H1 (cell line): ENCODE measurements around the gene MOB3B. TPM values are rescaled to one million over a fixed set of nuclear protein-coding genes. Genes with fewer than 3 reads are reported as not detected.

ENCODE experiments used
- CTCF ChIA-PET: fragments of 300-600 bp; sonication (Branson Sonifier 250); formaldehyde crosslinking; loops from one replicate; lab custom pipeline; 2021; ENCODE audit not compliant: partially characterized antibody; lab: Charles Lee
- POLR2A ChIA-PET: fragments of 300-600 bp; sonication (Branson Sonifier 250); formaldehyde crosslinking; loops from one replicate; lab custom pipeline; 2021; ENCODE audit warnings: inconsistent platforms; ENCODE audit not compliant: partially characterized antibody; lab: Charles Lee
- DNase-seq, 2 experiments: peaks; one replicate each; pipeline versions ENCODE4 v3.0.0 to v3.0.0-alpha.2; 2010 to 2022; ENCODE audit warnings: low spot score in 2 of 2, low read depth in 1 of 2, mixed read lengths in 1 of 2
- FAIRE-seq: peaks from 2 replicates; lab custom pipeline; 2011; peaks lifted over from hg19 to GRCh38; lab: Jason Lieb, UNC
- H2AFZ ChIP-seq: 2 replicates; pipeline ENCODE4 v1.8.1; 2012; ENCODE audit warnings: low read length, inconsistent platforms
- H2AK5ac ChIP-seq: 2 replicates; pipeline ENCODE4 v1.6.1; 2013; ENCODE audit warnings: low read depth, low read length
- H2BK120ac ChIP-seq: replicated peaks from 2 replicates; pipeline ENCODE3; 2013; ENCODE audit warnings: low read depth, low read length, inconsistent platforms
- H2BK12ac ChIP-seq: 2 replicates; pipeline ENCODE4 v1.6.1; 2013; ENCODE audit warnings: low read depth, low read length
- H2BK15ac ChIP-seq: 2 replicates; pipeline ENCODE4 v1.6.1; 2013; ENCODE audit warnings: low read length
- H2BK20ac ChIP-seq: 2 replicates; pipeline ENCODE4 v1.6.1; 2013; ENCODE audit warnings: low read length
- H2BK5ac ChIP-seq: 2 replicates; pipeline ENCODE4 v1.6.1; 2013; ENCODE audit warnings: low read depth, low read length
- H3K14ac ChIP-seq: 2 replicates; pipeline ENCODE4 v1.6.1; 2013; ENCODE audit warnings: inconsistent platforms; ENCODE audit not compliant: insufficient read length
- H3K18ac ChIP-seq: 2 replicates; pipeline ENCODE4 v1.6.1; 2013; ENCODE audit warnings: low read length; ENCODE audit errors: extremely low read depth
- H3K23ac ChIP-seq: 2 replicates; pipeline ENCODE4 v1.6.1; 2013; ENCODE audit warnings: inconsistent platforms; ENCODE audit not compliant: insufficient read length
- H3K23me2 ChIP-seq: 2 replicates; pipeline ENCODE4 v1.6.1; 2013; ENCODE audit warnings: low read depth, low read length
- H3K27ac ChIP-seq: 2 replicates; pipeline ENCODE4 v1.6.1; 2011; ENCODE audit warnings: low read depth, low read length, inconsistent platforms
- H3K27me3 ChIP-seq, 4 experiments: replicated peaks in 1 of 4; 1 replicate in 1 of 4; 2 replicates in 3 of 4; pipeline versions ENCODE4 v1.6.1 to v1.8.1; 2011 to 2013; ENCODE audit warnings: low read length in 3 of 4, mild to moderate bottlenecking in 3 of 4, inconsistent platforms in 2 of 4, mixed read lengths in 2 of 4, moderate library complexity in 1 of 4; ENCODE audit not compliant: control insufficient read depth in 3 of 4, insufficient read depth in 3 of 4; ENCODE audit errors: extremely low read depth in 1 of 4
- H3K36me3 ChIP-seq, 4 experiments: 2 replicates each; pipeline versions ENCODE4 v1.6.1 to v1.8.1; 2011 to 2013; ENCODE audit warnings: mild to moderate bottlenecking in 4 of 4, low read length in 3 of 4, moderate library complexity in 2 of 4, control low read depth in 1 of 4, inconsistent platforms in 1 of 4; ENCODE audit not compliant: insufficient read depth in 4 of 4, control insufficient read depth in 2 of 4
- H3K4ac ChIP-seq: replicated peaks from 2 replicates; pipeline ENCODE3; 2013; ENCODE audit warnings: low read length, low read depth, mixed read lengths, inconsistent platforms; ENCODE audit not compliant: insufficient read length
- H3K4me1 ChIP-seq, 4 experiments: replicated peaks in 1 of 4; 1 replicate in 1 of 4; 2 replicates in 3 of 4; pipeline versions ENCODE4 v1.6.1 to v1.8.1; 2011 to 2013; ENCODE audit warnings: low read length in 3 of 4, inconsistent platforms in 2 of 4, mixed read lengths in 1 of 4; ENCODE audit not compliant: insufficient read depth in 4 of 4, control insufficient read depth in 3 of 4
- H3K4me2 ChIP-seq, 2 experiments: 2 replicates each; pipeline versions ENCODE4 v1.6.1 to v1.8.1; 2011 to 2013; ENCODE audit warnings: low read depth in 2 of 2, low read length in 2 of 2, control low read depth in 1 of 2, inconsistent platforms in 1 of 2, mild to moderate bottlenecking in 1 of 2; ENCODE audit not compliant: insufficient read depth in 1 of 2
- H3K4me3 ChIP-seq, 4 experiments: fragments of 200-600, 300-600 bp in 1 of 4; sonication (generic), shearing (Covaris generic), sonication (Bioruptor Twin) in 1 of 4; 2 replicates each; pipeline versions ENCODE4 v1.5.1 to v1.8.1; 2011 to 2016; ENCODE audit warnings: low read length in 4 of 4, low read depth in 3 of 4, control low read depth in 2 of 4, inconsistent platforms in 2 of 4, mild to moderate bottlenecking in 2 of 4, mixed read lengths in 1 of 4, moderate library complexity in 1 of 4; ENCODE audit not compliant: insufficient read depth in 2 of 4; ENCODE audit errors: extremely low read depth in 1 of 4
- H3K56ac ChIP-seq: replicated peaks from 2 replicates; pipeline ENCODE3; 2013; ENCODE audit warnings: low read depth, mild to moderate bottlenecking, mixed read lengths, low read length, inconsistent platforms; ENCODE audit not compliant: insufficient read length
- H3K79me1 ChIP-seq: 2 replicates; pipeline ENCODE4 v1.6.1; 2013; ENCODE audit warnings: low read depth, low read length, control low read depth
- H3K79me2 ChIP-seq, 2 experiments: 2 replicates each; pipeline versions ENCODE4 v1.6.1 to v1.8.1; 2012 to 2013; ENCODE audit warnings: low read length in 2 of 2, mild to moderate bottlenecking in 2 of 2, inconsistent platforms in 1 of 2; ENCODE audit not compliant: insufficient read depth in 2 of 2, control insufficient read depth in 1 of 2
- H3K9ac ChIP-seq, 4 experiments: replicated peaks in 1 of 4; 1 replicate in 1 of 4; 2 replicates in 3 of 4; pipeline versions ENCODE4 v1.6.1 to v1.8.1; 2011 to 2013; ENCODE audit warnings: low read depth in 3 of 4, low read length in 3 of 4, control low read depth in 2 of 4, mild to moderate bottlenecking in 2 of 4, moderate library complexity in 2 of 4, inconsistent platforms in 1 of 4; ENCODE audit errors: extremely low read depth in 1 of 4
- H3K9me3 ChIP-seq, 2 experiments: 2 replicates each; pipeline versions ENCODE4 v1.6.1 to v1.8.1; 2012 to 2013; ENCODE audit warnings: mild to moderate bottlenecking in 2 of 2, moderate library complexity in 2 of 2, control low read depth in 1 of 2, inconsistent platforms in 1 of 2, low read depth in 1 of 2, low read length in 1 of 2, mixed read lengths in 1 of 2; ENCODE audit not compliant: insufficient read depth in 2 of 2
- H4K20me1 ChIP-seq, 2 experiments: replicated peaks in 1 of 2; 2 replicates each; pipeline versions ENCODE3 to v1.8.1; 2011 to 2013; ENCODE audit warnings: inconsistent platforms in 2 of 2, low read length in 2 of 2, mild to moderate bottlenecking in 1 of 2; ENCODE audit not compliant: insufficient read depth in 2 of 2, control insufficient read depth in 1 of 2
- H4K5ac ChIP-seq: 2 replicates; pipeline ENCODE4 v1.6.1; 2013; ENCODE audit warnings: low read length, low read depth, mixed read lengths, inconsistent platforms; ENCODE audit not compliant: insufficient read length
- H4K8ac ChIP-seq: 2 replicates; pipeline ENCODE4 v1.8.0; 2013; ENCODE audit warnings: mild to moderate bottlenecking, moderate library complexity, low read length, inconsistent platforms; ENCODE audit not compliant: insufficient read depth; ENCODE audit errors: extremely low read depth
- H4K91ac ChIP-seq: replicated peaks from 2 replicates; pipeline ENCODE3; 2013; ENCODE audit warnings: low read length, mixed read lengths, inconsistent platforms; ENCODE audit not compliant: insufficient read length
- ASH2L ChIP-seq: fragments of 200-600, 300-600 bp; sonication (generic); IDR thresholded peaks from one replicate; pipeline ENCODE4 v1.7.1; 2017; ENCODE audit warnings: low read length
- SP1 ChIP-seq: IDR thresholded peaks from 2 replicates; pipeline ENCODE4 v1.6.1; 2011; ENCODE audit warnings: low read depth, low read length
- SUZ12 ChIP-seq: fragments of 200-600 bp; sonication (generic); IDR thresholded peaks from 2 replicates; pipeline ENCODE4 v1.6.1; 2012; ENCODE audit warnings: mild to moderate bottlenecking, inconsistent platforms, low read length, moderate library complexity, mixed read lengths
- WGBS, 2 experiments: shearing (Covaris generic) in 1 of 2; methylation state at CpG; one replicate each; pipeline versions ENCODE4 v1.1.6 to v1.1.7; 2013 to 2015; ENCODE audit warnings: low lambda C conversion rate in 2 of 2, mixed read lengths in 2 of 2, inconsistent platforms in 1 of 2, low coverage in 1 of 2, missing lambda C conversion rate in 1 of 2; ENCODE audit not compliant: insufficient replicate concordance in 2 of 2, insufficient coverage in 1 of 2, insufficient read length in 1 of 2; ENCODE audit errors: extremely low coverage in 1 of 2, missing lambda C conversion rate in 1 of 2; 5-methylcytosine and 5-hydroxymethylcytosine counted together
- polyA plus RNA-seq, 7 experiments: library from polyadenylated mRNA; depleted of rRNA in 3 of 7; stranded (reverse) in 5 of 7; unstranded in 2 of 7; fragments of >200 nt in 5 of 7; fragments of 200-250 nt in 2 of 7; gene quantifications; 1 replicate in 5 of 7; 2 replicates in 1 of 7; 4 replicates in 1 of 7; pipeline versions ENCODE4 v1.2.1 to v1.2.3, GENCODE V29; 2011 to 2013; ENCODE audit warnings: missing spikeins in 2 of 7, mixed read lengths in 2 of 7
- total RNA-seq: library from RNA; stranded (reverse); fragmentation: NEBNext Ultra II Directional; extraction: Animal tissue kit (Norgen Biotek cat#: 25700); gene quantifications from 2 replicates; pipeline ENCODE4 v1.2.1, GENCODE V29; 2021

MOB3B gene
- total and polyA plus RNA-seq, 2 of the 8 experiments (the other 6 are each of a cell fraction or from before 2014, with no cell fraction given): 12.7 to 16.1 TPM

GRCh38 chr9:27457445-27457844 lies 72.2 kb downstream of the MOB3B start:
- 52% methylated on average over 4 of the region's 4 CpGs; no CpG with 5 or more reads in 1 of the 2 experiments for WGBS, 2 experiments
- peak in 1 of 2 experiments; percentile 54 for DNase-seq
- CTCF ChIA-PET: interaction anchor here (0.6 to 1.7 kb wide), 3 partner anchors 78 to 247 kb away, joined by 3 to 4 read pairs (median 3); no protein-coding TSS in a partner anchor

More at GRCh38 chr9:27457445-27457844, 72.2 kb downstream of the MOB3B start:
- H3K27me3 ChIP-seq: no peaks in the 10 kb centered on the region
- H3K14ac ChIP-seq: no peak overlapping the region
- H3K56ac ChIP-seq: no peak overlapping the region
- no peak overlapping the region for H4K8ac ChIP-seq
- peaks cover 0 to 7% (median 3%) of the 10 kb centered on the region in 4 experiments; a peak in 1 of 8 replicates for H3K36me3 ChIP-seq
- POLR2A ChIA-PET: no interaction called here
- H2AK5ac ChIP-seq: 0 out of 2 replicates have a peak overlapping the region, but pooled peaks have one; percentile 29
- no peaks in the 10 kb centered on the region for H3K79me2 ChIP-seq
- peak overlapping the region; percentile 10; the same call in 1 of the 2 replicates for H2BK12ac ChIP-seq
- TF ChIP-seq SP1 (peak; percentile 55; the same call in 1 of the 2 replicates), SUZ12 (no peak), ASH2L (peak; percentile 59)
- no peak overlapping the region for H2BK5ac ChIP-seq
- H3K27ac ChIP-seq: peak overlapping the region; percentile 37; the same call in 1 of the 2 replicates
- no peaks in the 10 kb centered on the region for H3K23me2 ChIP-seq
- H3K4ac ChIP-seq: no peak overlapping the region
- H4K20me1 ChIP-seq: no peaks in the 10 kb centered on the region
- no peak overlapping the region for H2BK15ac ChIP-seq
- H2BK20ac ChIP-seq: no peak overlapping the region; the same call in 1 of the 2 replicates
- H3K79me1 ChIP-seq: no peaks in the 10 kb centered on the region
- no peak overlapping the region for H2BK120ac ChIP-seq
- H2AFZ ChIP-seq: 0 out of 2 replicates have a peak overlapping the region, but pooled peaks have one; percentile 5
- H4K91ac ChIP-seq: no peak overlapping the region
- H3K9ac ChIP-seq: no peak overlapping the region; a peak in 1 of 7 replicates
- H3K4me2 ChIP-seq: peak overlapping the region; percentile 35 to 40; a peak in 3 of 4 replicates
- H3K23ac ChIP-seq: no peak overlapping the region
- FAIRE-seq: peak; percentile 65
- peaks cover 3 to 11% (median 6%) of the 10 kb centered on the region in 4 experiments; a peak in 5 of 7 replicates for H3K4me1 ChIP-seq
- no peak overlapping the region for H3K4me3 ChIP-seq
- no peaks in the 10 kb centered on the region for H3K9me3 ChIP-seq
- H4K5ac ChIP-seq: no peak overlapping the region
- peak overlapping the region; percentile 60; the same call in 1 of the 2 replicates for H3K18ac ChIP-seq
